Activated T-cell treated with anti-CD3 and anti-CD28 coated beads for 1 hour (primary cell): ENCODE measurements around the gene ECI1.
"Not testable (repeated sequence)": the region's sequence is repeated elsewhere in the genome, so short reads cannot be mapped to it uniquely, and the experiment has no call there.

Source experiments
- DNase-seq: peaks from one replicate; pipeline ENCODE4 v3.0.0-alpha.2; 2020; ENCODE audit warnings: low read depth

The ECI1 gene

DNA sequence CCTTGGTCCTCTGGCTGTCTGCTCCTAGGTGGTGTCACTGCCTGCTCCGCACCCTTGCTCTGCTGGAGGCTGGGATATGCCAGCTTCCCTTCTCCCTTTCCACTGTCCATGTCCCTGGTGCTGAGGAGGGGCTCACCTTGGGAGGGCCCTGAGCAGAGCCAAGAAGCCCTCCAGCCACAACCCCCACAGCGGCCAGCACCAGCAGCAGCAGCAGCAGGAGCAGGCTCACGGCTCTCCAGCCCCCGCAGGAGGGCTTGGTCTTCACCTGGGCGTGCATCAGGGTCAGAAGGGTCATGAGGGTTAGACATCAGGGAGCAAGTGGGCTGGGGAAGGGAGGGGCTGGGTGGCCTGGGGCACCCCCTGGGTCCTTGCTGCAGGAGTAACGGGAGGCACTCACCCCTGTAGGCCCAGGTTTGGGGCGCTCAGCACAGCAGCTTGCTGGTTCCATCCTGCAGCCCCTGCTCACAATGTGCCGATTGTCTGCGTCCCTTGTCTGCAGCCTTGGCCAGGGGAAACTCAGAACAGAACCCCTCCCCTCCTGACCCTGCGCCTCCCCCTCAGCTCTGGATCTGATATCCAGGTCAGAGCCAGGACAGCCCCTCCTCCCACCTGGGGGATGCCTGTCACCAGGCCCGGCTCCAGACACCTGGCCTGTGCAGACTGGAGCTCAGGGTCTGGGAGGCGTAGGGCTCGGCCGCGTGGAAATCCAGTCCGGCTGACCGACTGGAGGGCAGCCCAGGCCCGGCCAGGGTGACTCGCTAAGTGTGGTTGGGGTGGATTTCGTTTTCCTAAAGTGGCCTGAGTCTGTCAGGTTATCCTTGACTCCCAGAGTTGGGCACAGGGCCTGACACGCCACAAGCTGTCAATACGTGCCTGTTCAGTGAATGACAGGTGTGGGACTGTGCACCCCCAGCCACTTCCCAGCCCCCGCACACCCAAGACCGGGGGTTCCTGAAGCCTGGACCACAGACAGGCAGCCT, 40.7 kb downstream of the ECI1 start, which contains the start of gene BRICD5:
Gene BRICD5 (minus strand): TSS at position 478 of the 980 bp plus-strand sequence. CDS start 30 bp downstream, at position 448.
- no peak for DNase-seq

DNA sequence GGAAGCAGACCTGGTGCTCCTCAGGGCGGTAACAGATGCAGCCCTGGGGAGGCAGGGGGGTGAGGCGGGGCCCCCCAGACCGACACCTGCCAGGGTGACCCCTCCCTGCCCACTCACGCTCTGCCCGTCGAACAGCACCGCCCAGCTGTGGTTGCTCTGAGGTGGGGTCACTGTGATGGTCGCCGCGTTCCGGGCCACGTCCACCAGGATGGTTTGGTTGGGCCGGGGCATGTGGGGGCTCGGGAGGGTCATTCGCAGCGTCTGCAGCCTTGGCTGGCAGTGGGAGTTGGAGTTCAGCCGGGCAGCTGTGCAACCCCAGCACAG, 41.4 kb downstream of the ECI1 start:
- DNase-seq = no peak

DNA sequence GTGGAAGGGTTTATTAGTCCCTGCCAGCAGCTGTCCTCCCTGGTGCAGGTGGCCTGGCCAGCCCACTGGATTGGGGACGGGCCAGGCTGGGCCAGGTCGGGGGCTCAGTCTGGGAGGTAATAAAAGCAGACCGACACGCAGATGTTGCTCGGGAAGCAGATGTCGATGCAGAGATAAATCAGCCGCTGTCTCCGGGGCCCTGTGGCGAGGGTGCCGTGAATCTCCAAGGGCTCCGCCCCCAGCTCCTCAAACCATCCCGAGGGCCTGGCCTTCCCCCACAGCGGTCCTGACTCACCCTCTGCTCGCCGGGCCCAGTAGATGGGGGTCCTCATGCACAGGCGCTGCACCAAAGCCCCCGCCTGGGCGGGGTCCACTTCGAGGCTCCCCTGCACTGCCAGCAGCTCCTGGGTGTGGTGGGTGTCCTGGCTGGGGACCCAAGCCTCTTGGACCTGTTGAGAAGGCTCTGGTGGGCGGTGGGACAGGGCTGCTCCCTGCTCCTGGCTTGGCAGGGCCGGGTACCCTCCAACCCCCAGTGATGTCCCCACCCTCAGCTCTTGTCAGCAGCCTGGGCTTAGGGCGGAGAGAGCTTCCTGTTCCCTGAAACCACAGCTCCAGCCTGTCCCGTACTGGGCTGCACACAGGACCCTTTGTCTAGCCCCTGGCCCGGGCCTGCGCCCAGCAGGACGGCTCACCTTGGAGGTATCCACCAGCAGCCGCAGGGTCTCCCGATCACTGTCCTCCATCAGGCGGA, 42.0 kb downstream of the ECI1 start:
- no peak for DNase-seq

DNA sequence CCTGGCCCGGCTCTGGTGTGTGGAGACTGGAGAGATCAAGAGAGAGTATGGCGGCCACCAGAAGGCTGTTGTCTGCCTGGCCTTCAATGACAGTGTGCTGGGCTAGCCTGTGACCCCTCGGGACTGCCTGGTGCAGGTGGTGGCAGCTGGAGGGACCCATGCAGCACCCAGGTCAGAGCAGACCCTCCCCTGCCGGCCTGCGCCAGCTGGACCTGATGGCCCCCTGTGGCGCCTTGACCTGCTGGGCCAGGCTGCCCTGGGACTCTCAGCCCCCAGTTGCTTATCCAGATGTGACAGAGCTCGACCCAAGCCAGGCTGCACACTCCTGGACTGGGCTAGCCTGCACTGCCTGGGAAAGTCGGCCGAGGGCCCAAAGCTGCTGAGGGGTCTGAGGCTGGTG, 42.6 kb downstream of the ECI1 start:
- no peak for DNase-seq

DNA sequence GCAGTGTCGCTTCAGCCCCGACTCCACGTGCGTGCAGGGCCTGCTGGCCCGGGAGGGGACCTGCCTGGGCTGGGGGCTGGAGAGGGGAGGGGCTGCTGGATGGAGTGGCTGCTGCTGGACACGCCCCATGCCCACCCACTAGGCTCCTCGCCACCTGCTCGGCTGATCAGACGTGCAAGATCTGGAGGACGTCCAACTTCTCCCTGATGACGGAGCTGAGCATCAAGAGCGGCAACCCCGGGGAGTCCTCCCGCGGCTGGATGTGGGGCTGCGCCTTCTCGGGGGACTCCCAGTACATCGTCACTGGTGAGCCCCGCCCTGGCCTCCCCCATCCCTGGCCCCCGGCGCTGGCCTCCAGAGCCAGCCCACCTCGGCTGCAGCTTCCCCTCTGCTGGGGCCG, 43.1 kb downstream of the ECI1 start:
- DNase-seq = no peak

DNA sequence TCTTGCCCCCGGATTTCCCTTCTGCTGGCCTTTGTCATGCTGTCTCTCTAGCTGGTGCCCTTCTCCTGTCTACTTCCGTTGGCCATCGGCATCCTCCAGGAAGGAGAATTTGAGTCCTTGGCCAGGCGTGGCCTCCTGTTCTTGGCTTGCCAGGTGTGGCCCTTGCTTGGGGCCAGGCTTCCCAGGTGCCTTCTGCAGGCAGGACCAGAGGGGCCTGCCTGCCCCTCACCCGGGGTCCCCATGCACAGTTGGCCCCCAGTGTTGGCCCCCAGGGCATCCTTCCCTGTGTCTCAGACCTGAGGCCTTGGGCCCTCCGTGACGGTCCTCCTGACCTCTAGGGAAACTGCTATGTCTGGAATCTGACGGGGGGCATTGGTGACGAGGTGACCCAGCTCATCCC, 43.5 kb downstream of the ECI1 start:
- no peak for DNase-seq

DNA sequence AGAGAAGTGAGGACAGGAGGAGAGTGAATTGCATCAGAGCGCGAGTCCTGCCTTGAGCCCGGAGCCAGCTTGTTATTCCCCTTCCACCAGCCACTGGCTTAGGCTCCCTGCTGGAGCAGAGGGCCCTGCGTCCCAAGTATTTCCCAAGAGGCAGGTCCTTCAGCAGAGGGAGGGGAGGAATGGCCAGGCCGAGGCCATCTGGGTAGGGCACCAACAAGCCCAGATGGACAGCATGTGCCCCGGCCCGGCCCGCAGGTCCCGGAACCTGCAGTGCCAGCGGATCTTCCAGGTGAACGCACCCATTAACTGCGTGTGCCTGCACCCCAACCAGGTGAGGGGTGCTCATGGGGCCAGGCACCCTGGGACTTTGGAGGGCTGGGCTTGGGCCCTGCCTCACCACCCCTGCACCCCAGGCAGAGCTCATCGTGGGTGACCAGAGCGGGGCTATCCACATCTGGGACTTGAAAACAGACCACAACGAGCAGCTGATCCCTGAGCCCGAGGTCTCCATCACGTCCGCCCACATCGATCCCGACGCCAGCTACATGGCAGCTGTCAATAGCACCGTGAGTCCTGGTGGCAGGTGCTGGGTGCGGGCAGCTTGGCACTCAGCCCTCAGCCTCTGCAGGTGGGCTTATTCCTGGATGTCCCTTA, 44.5 kb downstream of the ECI1 start:
- DNase-seq = no peak

DNA sequence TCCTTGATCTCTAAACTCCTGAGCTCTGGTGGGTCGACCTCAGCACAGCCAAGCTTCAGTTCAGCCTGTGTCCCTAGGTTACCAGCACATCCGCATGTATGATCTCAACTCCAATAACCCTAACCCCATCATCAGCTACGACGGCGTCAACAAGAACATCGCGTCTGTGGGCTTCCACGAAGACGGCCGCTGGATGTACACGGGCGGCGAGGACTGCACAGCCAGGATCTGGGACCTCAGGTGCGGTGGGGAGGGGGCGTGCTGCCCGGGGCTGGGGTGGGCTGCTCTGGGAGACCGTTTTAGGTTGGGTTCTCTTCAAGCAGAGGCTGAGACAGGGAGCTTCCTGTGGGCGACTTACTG, 45.0 kb downstream of the ECI1 start:
- no peak for DNase-seq

DNA sequence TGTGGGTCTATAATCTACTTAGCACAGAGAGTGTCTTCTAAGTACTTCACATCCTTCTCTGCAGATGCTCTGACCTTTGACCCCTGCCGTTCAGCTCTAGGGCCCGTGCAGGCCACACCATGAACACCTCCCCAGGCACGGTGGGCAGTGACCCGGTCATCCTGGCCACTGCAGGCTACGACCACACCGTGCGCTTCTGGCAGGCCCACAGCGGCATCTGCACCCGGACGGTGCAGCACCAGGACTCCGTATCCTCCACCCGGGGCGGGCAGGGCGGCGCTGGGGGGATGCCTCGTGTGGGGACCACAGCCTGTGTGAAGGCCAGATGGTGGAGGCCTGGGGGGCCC, 45.4 kb downstream of the ECI1 start:
- no peak for DNase-seq

DNA sequence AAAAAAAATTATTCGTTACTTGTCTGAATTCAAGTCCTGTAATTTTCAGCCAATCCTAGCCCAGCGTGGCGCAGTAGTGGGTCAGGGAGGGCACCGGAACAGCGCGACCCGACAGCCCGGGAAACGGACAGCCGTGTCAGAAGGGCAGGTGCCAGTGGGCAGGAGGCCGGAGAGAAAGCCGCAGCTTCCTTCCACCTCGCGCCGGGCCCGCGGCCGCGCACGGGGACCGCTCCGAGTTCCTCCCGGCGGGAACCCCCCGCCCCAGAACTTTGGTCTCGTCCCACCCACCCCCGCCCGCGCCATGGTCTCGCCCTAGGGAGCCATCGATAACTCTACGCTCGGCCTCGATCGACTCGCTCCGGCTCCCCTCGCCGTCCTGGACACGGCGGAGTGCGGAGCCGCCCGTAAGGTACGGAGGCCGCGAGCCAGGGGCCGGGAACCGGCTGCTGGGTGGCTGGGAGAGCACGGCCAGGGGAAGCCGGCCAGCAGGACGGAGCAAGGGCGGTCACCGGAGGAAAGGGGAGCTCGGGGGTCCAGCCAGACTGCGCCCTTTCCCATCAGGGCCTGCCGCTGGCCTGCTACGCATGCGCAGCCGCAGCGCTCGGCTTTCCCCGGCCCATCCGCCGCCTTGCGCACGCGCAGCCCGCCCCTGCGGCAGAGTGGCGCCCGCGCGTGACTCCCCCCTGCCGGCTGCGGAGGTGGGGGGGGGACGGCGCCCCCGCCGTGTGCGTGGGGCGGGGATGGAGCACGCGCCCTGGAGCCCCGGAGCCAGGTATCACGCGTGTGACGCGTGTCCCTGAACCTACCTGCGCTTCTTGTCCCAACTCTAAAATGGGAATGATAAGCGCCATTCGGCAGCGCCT, 46.1 kb downstream of the ECI1 start, which contains the start of gene MLST8:
Gene MLST8 (plus strand): TSS at position 351 of the 863 bp plus-strand sequence. CDS start 632 bp downstream, outside the sequence.
- DNase-seq = peak; percentile 87

DNA sequence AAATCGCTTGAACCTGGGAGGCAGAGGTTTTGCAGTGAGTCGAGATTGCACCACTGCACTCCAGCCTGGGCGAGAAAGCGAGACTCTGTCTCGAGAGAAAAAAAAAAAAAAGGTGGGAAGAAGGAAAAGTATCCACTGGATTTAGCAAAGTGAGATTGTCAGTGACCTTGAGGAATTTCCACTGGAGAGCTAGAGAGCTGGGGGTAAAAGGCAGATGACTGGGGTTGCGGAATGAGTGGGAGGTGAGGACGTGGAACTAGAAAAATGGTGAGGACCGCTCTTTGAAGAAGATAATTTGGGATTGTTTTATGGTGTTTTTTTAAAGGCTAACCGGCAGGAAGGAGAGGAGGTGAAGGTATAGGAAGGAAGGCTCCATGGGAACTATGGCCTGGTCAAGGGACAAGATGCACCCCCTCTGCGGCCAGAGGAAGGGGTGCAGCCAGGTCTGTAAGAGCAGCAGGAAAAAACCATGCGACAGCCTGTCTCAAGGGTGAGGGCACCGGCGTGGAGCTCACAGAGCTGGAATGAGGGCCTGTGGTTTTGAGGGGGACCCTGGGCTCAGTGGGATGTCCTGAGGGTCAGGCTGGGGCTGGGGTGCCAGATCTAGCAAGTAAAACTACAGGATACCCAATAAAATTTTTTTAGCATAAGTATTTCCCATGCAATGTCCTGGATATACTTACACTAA, 46.8 kb downstream of the ECI1 start:
- no peak for DNase-seq

DNA sequence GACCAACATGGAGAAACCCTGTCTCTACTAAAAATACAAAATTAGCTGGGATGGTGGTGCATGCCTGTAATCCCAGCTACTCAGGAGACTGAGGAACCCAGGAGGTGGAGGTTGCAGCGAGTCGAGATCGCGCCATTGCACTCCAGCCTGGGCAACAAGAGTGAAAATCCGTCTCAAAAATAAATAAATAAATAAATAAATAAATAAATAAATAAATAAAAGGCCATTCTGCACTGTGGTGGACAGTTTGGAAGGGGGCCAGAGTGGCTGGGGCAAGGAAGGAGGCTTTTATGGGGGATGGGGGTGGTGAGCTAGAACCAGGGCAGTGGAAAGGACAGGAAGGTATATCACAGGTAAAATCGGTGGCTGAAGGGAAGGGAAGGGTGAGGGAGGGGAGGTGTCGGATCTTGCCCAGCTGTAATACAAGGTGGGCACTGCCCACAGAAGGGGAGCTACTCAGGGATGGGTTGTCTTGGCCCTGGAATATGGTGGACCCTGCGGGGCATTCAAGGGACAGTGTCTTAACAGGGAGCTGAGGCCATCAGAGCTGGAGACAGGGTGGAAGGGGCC, 48.2 kb downstream of the ECI1 start:
- DNase-seq = not testable (repeated sequence)

DNA sequence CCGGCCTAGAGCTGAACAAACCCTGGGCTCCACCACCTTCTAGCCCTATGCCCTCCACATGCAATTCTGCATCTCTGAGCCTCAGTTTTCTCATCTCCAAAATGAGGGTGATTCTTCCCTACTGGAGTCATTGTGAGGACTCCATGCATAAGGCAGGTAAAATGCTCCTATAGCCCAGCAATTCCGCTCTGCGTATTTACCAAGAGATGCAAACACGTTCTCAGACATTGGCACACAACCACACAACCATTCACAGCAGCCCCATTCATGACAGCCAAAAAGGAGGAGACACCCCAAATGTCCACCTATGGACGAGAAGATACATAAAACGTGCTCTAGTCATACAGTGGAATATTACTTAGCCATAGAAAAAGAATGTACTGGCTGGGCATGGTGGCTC, 51.1 kb downstream of the ECI1 start:
- DNase-seq = no peak

DNA sequence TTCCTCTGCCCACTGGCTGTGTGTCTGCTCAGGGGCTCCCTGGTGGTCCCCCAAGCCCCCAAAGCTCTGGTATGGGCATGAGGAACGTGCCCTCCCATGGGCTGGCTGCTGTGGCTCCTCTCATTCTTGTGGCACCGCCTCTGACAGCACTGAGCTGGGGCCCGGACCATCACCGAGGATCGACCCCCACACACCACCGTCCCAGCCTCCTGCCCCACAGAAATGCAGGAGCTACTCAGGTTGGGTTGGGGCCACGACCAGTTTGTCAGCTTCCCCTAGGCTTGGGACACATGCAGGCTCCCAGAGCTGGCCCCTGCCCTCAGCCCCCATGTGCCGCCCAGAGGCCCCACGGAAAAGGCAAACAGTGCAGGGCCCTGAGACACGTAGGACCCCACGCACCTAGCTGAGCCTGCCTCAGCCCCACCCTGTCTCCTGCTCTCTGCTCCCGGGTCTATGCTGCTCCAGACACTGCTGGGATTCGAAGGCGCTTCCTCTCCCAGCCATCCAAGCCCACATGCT, 51.7 kb downstream of the ECI1 start:
- no peak for DNase-seq

DNA sequence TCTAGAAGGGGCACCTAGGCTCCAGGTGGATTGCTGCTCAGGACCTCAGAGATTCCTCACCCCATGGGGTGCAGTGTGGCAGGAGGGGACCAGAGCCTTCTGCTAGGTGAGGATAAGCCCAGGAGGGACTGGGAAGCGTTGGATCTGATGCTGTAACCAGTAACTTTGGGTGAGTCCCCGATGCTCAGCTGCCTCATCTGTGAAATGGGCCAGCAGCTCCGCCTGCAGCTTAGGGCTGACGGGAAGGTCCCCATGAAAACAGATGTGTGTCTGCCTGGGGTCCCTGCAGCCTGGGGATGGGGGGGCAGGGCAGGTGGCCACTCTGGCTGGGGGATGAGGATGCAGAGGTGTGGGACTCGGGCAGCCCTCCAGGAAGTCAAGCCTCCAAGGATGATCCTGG, 52.3 kb downstream of the ECI1 start:
- DNase-seq = no peak

DNA sequence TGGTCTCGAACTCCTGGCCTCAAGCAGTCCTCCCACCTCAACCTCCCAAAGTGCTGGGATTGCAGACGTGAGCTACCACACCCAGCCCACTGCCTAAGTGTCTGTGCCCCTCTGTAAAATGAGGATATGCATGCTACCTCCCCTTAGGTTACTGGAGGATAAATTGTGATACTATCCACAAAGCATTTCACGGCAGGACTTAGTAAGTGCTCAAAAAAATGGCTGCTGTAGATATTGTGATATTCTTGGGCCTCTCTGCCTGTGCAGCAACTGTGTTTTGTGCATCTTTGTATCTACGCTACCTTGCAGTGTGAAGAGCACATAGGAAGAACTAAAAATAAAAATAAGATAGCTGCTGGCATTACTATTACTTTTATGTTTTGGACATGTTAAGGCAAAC, 53.1 kb downstream of the ECI1 start:
- DNase-seq = no peak

DNA sequence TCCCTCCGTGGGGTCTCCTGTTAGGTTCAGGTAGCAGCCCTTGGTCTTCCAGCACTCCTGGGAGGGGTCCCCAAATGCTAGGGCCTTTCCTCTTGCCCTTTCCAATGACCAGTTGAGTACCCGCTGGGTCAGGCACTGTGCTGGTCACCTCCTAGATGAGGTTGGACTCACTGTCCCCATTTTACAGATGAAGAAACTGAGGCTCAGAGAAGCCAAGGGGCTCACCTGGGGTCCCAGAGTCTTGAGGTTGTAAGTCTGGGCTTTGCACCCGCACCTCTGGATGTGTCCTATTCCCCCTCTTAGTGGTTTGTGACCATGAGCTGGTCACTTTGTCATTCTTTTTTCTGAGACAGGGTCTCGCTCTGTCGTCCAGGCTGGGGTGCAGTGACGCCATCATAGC, 53.6 kb downstream of the ECI1 start:
- no peak for DNase-seq

DNA sequence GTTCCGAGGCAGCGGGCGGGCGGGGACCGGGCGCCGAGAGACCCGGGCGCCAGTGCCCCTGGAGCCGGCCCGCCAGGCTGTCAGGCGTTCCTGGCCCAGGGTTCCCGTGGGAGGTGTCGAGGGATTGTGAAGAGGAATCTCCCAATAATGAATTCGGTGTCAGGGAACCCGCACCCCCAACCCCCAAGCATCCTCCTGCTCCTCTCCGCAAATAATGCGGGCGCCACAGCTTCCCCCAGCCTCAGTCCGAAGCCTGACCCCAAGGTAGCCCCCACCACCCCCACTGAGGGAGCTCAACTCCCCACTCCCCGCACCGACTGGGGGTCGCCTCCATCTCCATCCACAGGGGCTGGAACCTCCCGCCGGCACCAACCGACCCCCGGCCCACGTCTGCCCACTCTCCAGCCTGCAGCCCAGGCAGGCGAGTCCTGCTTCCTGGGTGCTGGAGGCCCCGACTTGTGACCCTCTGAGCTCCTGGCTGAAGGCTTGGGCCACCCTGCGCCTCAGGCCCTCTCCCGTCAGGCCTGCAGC, 54.3 kb downstream of the ECI1 start:
- no peak for DNase-seq

DNA sequence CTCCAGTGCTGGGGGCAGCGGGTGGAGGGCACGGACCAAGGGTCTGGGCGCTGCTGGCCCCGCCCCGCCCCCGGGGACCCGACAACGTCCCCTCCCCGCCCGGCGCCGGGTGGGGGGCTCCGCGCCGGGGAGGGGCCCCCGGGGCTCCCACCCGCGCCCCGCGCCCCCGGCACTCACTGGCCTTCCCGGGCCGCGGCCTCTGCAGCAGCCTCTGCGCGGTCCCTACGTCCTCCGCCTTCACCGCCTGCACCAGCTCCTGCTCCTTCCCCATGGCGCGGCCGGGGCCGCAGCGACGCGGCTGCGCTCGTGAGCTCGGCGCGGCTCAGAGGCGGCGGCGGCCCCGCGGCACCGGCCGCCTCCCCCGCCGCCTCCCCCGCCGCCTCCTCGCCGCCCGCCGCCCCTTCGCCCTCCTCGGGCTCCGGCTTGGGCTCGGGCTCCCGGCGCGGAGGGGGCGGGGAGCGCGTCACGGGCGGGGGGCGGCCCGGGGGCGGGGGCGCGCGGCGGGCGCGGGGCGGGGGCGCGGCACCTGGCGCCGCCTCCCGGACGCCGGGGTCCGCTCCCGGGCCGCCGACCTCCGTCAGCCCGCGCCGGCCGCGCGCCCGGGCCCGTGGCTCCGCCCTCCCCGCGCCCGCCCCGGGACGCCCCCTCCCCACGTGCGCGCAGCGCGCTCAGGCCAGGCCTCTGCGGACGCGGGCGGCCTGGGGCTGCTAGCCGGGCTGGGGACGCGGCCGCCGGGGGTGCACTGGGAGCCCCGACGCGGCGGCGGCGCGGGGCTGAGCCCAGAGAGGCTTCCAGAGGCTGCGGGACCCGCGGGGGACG, 55.0 kb downstream of the ECI1 start, which contains the start of gene CASKIN1:
Gene CASKIN1 (minus strand): TSS at position 444 of the 819 bp plus-strand sequence. CDS start 173 bp downstream, at position 271.
- DNase-seq = no peak
